ENCODE data around the gene PREX1.
"Not testable (repeated sequence)": the region's sequence is repeated elsewhere in the genome, so short reads cannot be mapped to it uniquely, and the experiment has no call there.

PREX1 gene

DNA sequence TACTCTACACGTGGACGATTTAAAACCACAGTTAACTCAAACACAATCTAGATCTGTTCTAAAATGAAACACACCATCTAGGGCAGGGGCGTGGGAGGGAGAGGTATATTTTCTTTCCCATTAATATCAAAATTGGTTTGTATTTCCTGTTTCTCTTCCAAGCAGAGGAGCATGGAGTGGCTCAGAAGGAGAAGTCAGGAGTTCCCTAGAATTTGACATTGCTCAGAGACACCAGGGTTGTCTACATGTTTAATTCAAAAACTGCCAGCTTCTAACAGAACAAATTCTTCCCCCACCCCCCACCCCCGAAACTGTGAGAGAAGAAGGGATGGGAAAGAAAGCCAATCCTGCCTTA, 2.3 kb downstream of the PREX1 start:
- no peak for DNase-seq

DNA sequence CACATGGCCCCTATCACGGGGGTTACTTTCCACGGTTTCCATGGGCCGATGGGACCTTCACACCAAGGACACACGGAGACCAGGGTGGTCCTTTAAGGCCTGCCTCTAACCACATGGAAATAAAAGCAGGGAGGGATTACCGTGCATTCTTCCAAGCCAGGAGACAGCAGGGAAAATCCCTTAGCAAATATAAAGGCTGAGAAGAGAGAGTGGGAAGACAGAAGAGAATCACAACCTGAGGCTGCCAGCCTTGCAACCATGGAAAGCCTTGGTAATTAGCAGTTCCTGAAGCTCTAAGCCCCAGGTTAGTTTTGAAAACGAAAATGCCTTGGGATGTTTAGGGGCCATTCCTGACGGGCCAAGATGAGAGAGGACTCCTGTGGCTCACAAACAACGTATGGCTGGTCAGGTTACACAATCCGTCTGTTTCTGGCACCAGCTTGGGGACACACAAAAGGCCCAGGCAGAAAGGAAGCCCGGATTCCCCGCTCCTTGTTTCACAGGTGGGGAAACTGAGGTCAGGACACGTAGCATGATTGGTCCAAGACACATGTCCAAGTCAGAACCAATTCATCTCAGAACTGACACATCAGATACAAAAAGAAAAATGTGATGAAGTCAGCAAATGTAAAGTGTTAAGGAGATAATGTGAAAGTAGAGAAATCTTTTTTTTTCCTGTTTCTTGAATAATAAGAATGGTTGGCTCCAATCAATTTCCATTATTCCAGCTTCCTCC, 2.8 kb downstream of the PREX1 start:
- DNase-seq, result no peak

DNA sequence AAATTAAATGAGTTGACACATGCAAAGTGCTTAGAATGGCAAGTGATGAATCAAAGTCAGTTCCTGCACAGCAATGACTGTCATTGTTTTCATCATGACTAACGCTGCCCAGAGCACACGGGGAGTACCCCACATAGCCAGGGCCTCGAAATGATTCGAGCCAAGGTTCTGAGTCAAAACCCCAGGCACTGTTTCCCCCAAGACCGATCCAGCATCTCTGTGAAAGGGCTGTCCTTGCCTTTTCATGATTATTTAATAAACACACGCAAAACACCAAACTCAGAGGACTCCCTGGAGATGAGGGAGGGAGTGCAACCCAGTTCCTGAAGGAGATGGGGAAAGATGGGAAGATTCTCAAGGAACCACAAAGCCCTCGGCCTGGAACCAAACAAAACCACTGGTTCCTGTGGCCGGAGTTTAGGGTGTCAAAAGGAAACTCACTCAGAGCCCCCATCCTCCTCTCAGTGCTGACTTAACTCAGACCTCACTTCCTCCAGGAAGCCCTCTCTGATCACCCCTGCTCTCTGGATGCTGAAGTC, 3.8 kb downstream of the PREX1 start:
- DNase-seq, result no peak

DNA sequence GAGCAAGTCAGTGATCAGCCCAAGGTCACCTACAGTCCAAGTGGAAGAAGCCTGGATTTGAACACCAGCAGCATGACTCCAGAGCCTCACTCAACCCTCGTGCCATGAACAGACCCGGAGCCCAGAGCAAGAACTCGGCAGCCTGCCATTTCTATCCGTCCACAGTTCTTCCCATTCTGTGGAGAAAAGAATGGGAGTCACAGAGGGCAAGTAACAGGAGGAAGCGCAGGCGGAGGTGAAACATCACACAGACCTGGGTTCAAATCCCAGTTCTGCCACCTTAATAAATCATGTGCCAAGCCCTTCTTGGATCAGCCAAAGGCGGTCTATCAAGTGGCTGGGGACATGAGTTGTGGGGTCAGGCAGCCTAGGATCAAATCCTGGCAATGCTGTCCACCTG, 4.3 kb downstream of the PREX1 start:
- no peak for DNase-seq

DNA sequence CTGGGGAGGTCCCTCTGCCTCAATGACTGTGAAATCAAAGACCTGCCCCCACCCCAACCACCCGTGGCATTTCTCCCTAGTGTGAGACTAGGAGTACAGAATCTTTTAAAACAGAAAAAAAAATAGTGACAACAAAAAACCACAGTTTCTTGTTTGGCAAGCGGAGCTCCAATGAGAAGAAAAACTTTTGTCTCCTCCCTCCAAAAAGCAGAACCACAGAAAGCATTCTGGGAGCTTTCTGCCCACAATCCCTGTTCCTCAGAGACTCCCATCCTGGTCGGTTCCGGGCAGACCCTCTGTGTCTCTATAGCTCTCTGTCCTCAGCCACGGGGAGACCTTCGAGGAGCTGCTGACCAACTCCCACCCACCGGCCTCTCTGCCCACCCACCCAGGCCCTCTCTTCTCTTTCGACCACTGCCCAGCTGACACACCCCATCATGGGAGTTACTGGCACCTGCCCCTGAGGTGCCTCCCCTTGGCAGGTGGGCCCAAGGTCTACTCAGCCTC, 4.9 kb downstream of the PREX1 start:
- no peak for DNase-seq

DNA sequence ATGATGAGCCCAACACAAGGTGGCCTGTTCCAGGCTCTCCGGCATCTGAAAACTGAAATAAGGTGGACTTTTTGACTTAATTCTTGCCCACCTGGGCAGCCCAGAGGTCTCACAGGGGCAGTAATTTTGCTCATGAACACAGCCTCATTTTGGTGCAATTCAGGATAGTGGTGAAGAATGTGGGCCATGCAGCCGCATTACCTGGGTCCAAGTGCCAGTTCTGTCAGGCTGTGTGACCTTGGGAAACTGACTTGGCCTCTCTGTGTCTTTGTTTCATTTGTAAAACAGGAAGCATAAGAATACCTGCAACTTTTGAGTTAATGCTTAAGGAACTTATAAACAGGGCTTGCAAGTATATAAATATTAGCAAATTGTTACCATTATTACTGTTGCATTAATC, 5.6 kb downstream of the PREX1 start:
- DNase-seq, result no peak

DNA sequence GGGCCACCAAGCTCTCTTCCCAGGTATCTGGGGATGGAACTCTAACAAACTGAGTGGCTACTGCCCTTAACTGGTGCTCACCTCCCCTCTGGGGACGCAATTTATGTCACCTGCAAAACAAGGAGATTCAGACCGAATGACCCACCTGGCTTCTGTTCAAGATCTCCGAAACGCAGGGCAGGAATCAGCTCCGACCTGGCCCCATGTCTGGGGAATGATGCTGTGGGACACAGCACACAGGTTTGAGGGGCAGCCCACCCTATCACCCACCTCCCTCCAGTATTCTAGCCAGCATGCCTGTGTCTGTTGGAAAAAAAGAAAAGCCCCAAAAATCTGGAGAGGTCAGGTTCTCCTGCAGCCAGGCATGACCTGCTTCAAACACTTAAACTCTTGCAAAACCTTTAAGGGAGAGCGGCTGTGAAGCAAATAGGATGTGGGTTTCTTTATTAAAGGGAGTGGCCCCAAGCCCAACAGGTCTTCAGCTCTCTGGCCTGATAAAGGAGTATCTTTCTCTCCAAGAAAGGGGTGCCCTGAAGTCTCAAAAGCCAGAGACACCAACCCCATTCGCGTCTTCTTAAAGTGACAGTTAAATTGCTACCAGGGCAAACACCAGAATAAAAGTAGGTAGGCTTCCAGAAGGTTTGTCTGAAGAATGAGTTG, 6.4 kb downstream of the PREX1 start:
- no peak for DNase-seq

DNA sequence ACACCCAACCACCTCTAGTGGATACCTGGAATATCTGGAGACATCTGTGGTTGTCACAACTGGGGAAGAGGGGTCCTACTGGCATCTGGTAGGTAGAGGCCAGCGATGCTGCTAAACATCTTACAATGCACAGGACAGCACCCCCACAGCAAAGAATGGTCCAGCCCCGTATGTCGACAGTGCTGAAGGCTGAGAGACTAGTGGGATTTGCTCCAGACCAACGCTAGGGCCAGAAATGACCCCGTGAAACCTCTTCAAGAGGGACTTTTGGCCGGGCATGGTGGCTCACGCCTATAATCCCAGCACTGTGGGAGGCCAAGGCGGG, 7.2 kb downstream of the PREX1 start:
- DNase-seq, result no peak

DNA sequence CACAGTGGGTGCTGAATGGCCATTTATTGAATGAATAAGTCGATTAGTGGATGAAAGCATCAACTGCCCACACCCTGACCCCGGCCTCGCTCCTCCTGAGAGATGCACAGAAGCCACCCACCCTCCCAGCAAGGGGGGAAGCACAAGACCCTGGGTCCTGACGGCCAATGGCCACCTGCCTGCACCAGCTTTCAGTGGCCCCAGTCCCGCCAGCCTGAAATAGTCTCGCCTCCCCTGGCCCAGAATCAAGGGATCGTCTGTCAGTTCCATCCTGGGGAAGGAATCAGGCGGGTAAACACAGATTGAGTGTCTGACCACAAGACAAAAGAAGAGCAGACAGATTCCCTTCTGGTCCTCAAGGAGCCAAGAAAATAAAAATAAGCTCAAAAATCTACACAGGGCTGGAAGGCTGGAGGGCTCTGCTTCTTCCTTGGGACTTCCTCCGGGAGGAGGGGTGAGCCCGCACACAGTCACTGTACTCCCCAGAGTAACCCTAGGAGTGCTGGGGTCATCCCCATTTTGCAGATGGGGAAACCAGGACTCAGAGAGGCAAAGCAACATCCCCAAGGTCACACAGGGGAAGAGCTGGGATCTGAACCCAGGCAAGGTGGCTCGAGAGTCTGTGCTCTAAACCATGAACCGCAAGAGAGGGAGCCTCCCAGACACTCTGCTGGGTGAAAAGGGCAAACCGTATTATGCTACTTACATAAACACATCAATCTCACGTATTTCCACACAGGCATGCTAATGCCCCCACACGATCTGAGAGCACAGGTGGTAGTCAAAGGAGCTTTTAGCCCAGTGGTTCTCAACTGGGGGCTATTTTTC, 7.8 kb downstream of the PREX1 start:
- DNase-seq, result no peak

DNA sequence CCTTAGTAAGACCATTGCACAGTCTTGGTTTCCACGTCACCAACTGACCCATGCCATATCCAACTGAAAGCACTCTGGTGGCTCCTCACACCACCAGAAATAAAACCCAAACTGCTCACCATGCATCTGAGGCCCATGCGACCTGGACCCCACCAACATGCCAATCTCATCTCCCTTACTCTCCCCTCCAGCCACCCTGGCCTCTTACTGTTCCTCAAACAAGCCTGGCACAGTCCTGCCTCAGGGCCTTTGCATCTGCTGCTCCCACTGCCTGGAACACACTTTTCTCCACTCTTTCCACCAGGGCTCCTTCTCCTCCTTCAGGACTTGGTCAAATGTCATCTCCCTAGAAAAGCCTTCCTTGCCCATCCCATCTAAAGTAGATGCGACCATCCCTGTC, 8.7 kb downstream of the PREX1 start:
- DNase-seq, result no peak

DNA sequence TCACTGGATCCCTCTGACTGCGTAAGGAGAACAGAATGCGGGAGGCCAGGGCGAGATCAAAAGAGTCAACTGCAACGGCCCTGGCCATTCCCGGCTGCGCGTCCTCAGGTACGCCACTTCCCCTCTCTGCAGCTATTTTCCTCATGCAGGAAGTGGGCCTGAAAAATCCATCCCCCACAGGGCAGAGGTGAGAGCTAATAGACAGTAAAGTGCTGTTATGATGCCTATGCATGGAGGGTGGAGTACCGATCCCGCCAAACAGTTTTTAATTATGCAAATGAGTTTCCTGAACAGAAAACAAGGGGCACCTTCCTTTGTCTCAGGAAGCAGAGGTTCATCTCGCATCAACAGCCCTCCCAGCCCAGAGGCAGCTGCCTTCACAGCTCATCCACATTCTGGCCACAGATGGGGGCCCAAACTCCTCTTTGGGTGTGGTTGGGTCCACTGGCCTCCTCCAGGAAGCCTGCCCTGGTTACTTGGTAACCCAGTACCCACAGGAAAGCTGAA, 9.3 kb downstream of the PREX1 start:
- DNase-seq, result no peak

DNA sequence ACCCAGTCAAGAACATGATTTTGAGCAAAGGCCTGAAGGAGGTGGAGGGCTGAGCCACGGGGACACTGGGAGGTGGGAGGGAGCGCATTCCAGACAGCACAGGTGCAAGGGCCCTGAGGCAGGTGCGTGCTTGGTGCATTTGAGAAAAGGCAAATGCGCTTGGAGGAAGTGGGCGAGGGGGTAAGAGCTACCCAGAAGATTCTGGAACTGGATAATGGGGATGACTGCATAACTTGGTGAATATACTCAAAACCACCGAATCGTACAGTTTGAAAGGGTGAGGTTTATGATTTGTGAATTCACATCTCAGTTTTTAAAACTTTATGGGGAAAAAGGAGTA, 9.8 kb downstream of the PREX1 start:
- no peak for DNase-seq

DNA sequence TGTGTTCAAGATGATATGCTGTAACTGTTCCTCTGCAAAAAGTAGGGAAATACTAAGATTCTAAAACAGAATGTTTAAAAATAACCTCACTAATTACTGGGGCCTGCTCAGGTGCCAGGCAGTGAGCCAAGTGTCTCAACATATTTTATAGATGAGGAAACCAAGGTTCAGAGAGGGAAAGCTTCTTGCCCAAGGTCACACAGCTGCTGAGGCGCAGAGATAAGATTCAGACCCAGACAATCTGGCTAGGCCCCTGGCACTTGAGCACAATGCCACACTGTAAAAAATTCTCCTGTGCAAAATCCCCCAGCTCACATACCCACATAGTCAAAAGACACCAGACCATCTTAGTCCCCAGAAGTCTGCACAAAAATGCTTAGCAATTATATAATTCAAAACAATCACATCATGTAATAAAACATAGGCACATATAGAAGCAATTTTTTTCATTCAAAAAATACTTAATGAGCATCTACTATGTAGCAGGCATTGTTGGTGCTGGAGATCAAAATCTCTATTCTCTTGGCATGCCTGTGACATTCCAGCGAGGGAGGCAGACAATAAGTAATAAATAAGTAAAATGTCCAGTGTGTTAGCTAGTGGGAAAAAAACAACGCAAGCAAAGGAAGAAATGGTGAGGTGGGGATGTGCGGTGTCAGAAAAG, 10.3 kb downstream of the PREX1 start:
- DNase-seq, result no peak

DNA sequence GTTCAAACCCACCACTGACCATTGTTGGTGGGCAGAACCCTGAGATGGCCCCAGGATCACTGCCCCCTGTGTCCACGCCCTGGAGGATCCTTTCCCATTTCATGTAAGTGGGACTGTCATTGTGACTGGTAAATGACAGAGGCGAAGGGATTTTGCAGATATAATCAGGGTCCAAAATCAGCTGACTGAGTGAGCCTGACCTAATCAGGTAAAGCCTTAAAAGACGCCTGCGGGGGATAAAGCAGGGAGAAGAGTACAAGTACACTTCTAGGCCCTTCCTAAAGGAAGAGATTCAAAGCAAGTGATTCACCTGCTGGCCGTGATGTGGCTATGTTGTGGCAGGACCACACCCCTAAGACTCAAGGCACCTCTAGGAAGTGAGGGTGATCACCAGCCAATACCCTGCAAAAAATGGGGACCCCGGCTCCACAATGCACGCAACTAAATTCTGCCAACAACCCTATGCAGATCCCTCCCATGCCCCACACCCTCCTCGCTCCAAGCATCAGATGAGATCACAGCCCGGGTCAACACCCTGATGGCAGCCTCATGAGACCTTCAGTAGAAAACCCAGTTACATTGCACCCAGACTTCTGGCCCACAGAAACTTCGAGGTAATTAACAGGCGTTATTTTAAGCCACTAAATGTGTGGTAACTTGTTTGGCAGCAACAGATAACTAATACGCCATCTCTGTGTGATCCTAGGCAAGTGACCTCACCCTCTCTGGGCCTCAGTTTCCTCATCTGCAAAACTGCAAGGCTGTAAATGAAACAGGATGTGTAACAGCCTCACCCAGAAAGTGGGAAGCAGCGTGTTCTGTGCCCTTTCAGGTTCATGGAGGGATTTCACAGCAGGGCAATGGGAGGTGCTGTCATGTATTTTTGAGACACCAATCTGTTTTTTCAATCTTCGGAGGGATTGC, 11.3 kb downstream of the PREX1 start:
- no peak for DNase-seq

DNA sequence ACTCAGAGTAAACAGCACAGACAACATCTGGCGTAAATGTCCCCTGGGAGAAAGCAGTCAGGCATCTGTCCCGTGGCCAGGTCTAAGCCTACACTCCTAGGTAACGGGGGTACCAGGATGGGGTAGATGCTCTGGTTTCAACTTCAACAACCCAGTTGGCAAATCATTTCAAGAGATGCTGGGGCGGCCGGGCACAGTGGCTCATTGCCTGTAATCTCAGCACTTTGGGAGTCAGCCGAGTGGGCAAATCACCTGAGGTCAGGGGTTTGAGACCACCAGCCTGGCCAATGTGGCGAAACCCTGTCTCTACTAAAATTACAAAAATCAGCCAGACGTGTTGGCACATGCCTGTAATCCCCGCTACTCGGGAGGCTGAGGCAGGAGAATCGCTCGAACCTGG, 12.3 kb downstream of the PREX1 start:
- no peak for DNase-seq

DNA sequence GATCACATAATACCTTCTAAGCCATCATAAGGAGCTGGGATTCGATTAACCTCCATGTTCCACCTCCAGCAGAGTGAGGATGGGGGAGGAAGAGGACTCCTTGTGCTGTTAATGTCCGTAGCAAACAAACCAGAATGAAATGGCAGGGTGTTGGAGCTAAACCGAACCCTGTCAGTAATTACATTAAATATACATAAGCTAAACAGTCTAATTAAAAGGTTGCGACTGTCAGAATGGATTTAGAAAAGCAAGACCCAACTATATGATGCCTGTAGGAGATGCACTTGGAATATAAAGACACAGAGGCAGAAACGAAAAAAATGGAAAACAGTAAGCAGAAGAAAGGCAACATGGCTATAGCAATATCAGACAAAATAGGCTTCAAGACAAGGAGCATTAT, 13.2 kb downstream of the PREX1 start:
- no peak for DNase-seq

DNA sequence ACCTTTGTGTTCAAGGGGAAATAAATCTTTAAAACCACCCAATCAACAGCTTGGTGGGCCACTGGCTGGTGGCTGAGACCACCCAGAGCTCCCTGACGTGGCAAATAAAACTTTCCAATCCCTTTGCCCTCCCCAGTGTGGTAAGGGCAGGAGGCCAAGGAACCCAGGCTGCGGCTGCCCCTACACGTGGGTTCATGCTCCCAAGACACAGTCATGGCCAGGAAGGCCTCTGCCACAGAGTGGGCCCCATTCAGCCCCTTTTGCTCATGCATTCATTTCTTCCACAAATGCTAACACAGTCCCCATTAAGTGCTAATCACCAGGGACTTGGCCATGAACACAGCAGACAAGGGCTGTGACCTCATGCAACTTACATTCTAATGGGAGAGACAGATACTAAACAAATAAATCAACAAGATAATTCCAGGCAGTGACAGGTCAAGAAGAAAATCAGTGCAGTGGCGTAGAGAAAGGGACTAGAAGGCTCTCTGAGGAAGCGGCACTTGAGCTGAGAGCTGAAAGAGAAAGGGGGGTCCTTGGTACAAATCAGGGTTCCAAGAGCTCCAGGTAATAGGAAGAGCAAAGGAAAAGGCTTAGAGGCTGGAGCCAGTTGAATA, 13.8 kb downstream of the PREX1 start:
- no peak for DNase-seq

DNA sequence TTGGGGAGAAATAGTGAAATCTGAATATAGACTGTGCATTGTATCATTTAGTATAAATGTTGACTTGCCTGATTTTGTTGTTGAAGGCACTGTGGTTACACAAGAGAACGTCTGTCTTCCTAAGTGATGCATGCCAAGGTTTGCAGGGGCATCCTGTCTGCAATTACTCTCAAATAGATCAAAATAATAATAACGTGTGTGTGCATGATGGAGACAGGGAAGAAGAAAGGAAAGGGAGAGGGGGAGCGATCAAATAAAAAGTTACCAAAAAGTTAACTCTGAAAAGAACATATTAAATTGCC, 14.4 kb downstream of the PREX1 start:
- DNase-seq, result no peak

DNA sequence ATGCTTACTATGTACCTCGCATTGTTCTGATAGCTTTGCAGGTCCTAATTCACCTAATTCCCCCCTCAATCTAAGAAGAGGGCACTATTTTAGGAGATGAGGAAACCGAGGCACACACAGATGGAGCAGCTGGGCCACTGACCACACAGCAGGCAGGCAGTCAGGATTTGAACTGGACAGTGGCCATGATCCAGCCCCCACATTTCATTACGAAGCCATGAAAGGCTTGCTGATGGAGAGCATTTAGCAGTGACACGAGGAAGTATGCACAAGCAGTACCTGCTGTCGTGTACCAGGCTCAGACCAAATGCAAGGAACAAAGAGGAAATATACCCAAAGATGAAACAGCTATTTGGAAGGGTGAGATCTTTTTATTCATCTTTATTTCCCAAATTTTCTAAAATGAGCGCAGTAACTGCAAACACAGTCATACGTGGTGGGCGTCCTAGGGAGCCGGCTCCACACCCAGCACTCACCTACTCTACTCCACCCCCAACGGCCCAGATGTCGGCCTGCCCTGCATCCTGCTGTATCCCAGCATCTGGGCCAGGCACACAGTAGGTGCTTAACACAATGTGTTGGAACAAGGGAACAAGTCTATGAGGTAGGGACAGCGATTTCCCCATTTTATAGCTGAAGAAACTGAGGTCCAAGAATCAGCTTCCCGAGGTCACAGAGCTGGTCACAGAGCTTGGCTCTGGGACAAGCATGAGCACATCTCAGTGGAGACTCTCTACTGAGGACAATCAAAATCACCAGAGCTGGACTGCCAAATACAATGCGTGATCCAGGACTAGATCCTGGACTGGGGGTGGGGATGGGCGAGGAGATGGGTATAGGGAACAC, 15.0 kb downstream of the PREX1 start:
- DNase-seq, result no peak

DNA sequence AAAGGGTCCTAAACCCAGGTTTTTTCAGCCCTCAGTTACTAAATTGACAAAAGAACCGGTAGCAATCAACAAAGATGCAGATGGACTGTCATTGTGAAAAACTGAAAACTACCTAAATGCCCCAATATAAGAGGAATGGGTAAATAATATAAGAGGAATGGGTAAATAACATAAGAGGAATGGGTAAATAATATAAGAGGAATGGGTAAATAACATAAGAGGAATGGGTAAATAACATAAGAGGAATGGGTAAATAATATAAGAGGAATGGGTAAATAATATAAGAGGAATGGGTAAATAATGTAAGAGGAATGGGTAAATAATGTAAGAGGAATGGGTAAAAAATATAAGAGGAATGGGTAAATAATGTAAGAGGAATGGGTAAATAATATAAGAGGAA, 15.7 kb downstream of the PREX1 start:
- DNase-seq, result not testable (repeated sequence)

DNA sequence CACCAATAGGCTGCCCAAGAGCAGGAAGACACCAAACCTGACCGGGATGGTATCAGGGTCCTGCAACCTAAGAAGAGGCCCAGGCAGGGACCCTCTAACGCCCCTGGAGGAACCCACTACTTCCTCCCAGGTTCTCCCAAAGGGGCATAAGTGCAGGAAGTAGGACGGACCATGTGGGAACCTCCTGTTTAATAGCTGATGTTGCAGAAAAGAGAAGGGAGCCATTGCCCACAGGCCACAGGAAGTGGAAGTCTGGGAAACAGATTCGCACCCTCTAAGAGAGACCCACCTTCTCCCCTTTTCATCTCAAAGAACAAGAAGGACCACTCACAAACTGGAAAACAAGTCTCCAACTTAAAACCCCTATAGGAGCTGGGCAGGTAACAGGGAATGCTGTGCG, 18.1 kb downstream of the PREX1 start:
- DNase-seq, result no peak
